NB4 (cell line): ENCODE results near the gene SCUBE3.

Experiments
- CTCF ChIP-seq: IDR thresholded peaks from one replicate; pipeline ENCODE4 v1.5.1; 2012; ENCODE audit warnings: low read depth, low read length
- MAX ChIP-seq: IDR thresholded peaks from 2 replicates; pipeline ENCODE4 v1.6.1; 2011; ENCODE audit warnings: low read depth, low read length
- MYC ChIP-seq: IDR thresholded peaks from 2 replicates; pipeline ENCODE4 v1.6.1; 2011; ENCODE audit warnings: low read depth, low read length
- POLR2A ChIP-seq: IDR thresholded peaks from 2 replicates; pipeline ENCODE4 v1.6.1; 2011; ENCODE audit warnings: mild to moderate bottlenecking; ENCODE audit not compliant: insufficient read length; ENCODE audit errors: extremely low read depth

DNA sequence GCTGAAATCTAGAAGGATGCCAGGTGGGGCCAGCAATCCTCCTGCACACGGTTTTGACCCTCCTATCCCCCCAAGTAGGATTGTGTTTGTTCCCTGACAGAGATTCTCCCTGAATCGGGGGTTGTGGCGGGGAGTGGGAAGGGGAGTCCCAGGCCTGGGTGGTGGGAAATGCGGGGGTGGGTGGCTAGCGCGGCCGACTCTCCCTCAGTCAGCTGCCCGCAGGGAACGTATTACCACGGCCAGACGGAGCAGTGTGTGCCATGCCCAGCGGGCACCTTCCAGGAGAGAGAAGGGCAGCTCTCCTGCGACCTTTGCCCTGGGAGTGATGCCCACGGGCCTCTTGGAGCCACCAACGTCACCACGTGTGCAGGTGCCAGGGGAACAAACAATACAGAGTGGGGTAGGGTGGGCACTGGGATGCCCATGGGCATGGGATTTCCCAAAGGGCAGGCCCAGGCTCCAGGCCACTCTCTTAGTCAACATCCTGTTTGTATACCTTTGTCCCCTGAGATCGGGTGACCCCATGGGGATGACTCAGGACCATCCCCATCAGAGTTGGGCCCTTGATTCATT is 29.7 kb downstream of the SCUBE3 start:
- TF ChIP-seq CTCF: no peak
- no peak for TF ChIP-seq POLR2A
- no peak for TF ChIP-seq MYC
- no peak for TF ChIP-seq MAX
